ENCODE measurements around the gene CLEC17A. TPM values are rescaled to one million over a fixed set of nuclear protein-coding genes. Genes with fewer than 3 reads are reported as not detected.

CLEC17A gene
- total and polyA plus RNA-seq, 7 donors: 13.7 TPM; not detected in 6

GRCh38 chr19:14542711-14543328 lies 40.1 kb upstream of the CLEC17A start:
- peak overlapping the region in 1 of 4 donors; percentile 25 for H3K27ac ChIP-seq

GRCh38 chr19:14544047-14544446 lies 38.8 kb upstream of the CLEC17A start:
- no peak for DNase-seq
- intact Hi-C loops (cut with DNase I): no loop called here
- Histone ChIP-seq H3K4me3 (no peak overlapping the region), H3K4me1 (peaks cover 0 to 16% (median 8%) of the 10 kb centered on the region in 4 donors), H3K9me3 (no peaks in the 10 kb centered on the region), H3K27ac (no peak overlapping the region), H3K27me3 (no peaks in the 10 kb centered on the region), H3K36me3 (peaks cover 0 to 7% (median 4%) of the 10 kb centered on the region in 4 donors)
- TF ChIP-seq POLR2AphosphoS5 (IDR thresholded peaks at IDR 0.05) (no peak), EP300 (IDR thresholded peaks at IDR 0.05) (no peak), POLR2A (IDR thresholded peaks at IDR 0.05) (no peak), CTCF (IDR thresholded peaks at IDR 0.05) (no peak)
- 91 to 93% methylated on average over 5 of the region's 5 CpGs for WGBS, 2 donors

More at GRCh38 chr19:14542711-14543328, 40.1 kb upstream of the CLEC17A start:
- no peaks in the 10 kb centered on the region for H3K36me3 ChIP-seq
- no peak overlapping the region for H3K4me3 ChIP-seq
- 57 to 59% methylated on average over 7 of the region's 7 CpGs for WGBS, 2 donors
- H3K4me1 ChIP-seq: peaks cover 0 to 16% (median 8%) of the 10 kb centered on the region in 4 donors
- no peaks in the 10 kb centered on the region for H3K27me3 ChIP-seq
- H3K9me3 ChIP-seq: no peaks in the 10 kb centered on the region
- intact Hi-C loops (cut with DNase I): no loop called here
- DNase-seq: no peak
- TF ChIP-seq POLR2A (IDR thresholded peaks at IDR 0.05) (no peak), POLR2AphosphoS5 (IDR thresholded peaks at IDR 0.05) (peak in 1 of 4 donors; percentile 12), CTCF (IDR thresholded peaks at IDR 0.05) (no peak)

GRCh38 chr19:14544977-14545715 lies 37.7 kb upstream of the CLEC17A start:
- Histone ChIP-seq H3K4me1 (peaks cover 0 to 16% (median 8%) of the 10 kb centered on the region in 4 donors), H3K36me3 (peaks cover 0 to 18% (median 4%) of the 10 kb centered on the region in 4 donors), H3K27ac (no peak overlapping the region), H3K9me3 (no peaks in the 10 kb centered on the region), H3K4me3 (no peak overlapping the region), H3K27me3 (no peaks in the 10 kb centered on the region)
- TF ChIP-seq POLR2AphosphoS5 (IDR thresholded peaks at IDR 0.05) (no peak), EP300 (IDR thresholded peaks at IDR 0.05) (no peak), CTCF (IDR thresholded peaks at IDR 0.05) (no peak), POLR2A (IDR thresholded peaks at IDR 0.05) (no peak)
- 72 to 85% methylated on average over 21 of the region's 21 CpGs for WGBS, 2 donors
- DNase-seq: peak; percentile 77
- intact Hi-C loops (cut with DNase I): no loop called here

- H3K36me3 ChIP-seq: peaks cover 0 to 22% (median 4%) of the 10 kb centered on the region in 4 donors
- H3K4me3 ChIP-seq: no peak overlapping the region
- H3K4me1 ChIP-seq: peaks cover 0 to 16% (median 8%) of the 10 kb centered on the region in 4 donors
- H3K27me3 ChIP-seq: no peaks in the 10 kb centered on the region
- TF ChIP-seq POLR2AphosphoS5 (IDR thresholded peaks at IDR 0.05) (no peak), CTCF (IDR thresholded peaks at IDR 0.05) (no peak), POLR2A (IDR thresholded peaks at IDR 0.05) (no peak), EP300 (IDR thresholded peaks at IDR 0.05) (no peak)
- H3K27ac ChIP-seq: no peak overlapping the region
- WGBS, 2 donors: 84 to 91% methylated on average over 9 of the region's 9 CpGs
- H3K9me3 ChIP-seq: no peaks in the 10 kb centered on the region
- DNase-seq: no peak
- intact Hi-C loops (cut with DNase I): no loop called here
These were observed 37.2 kb upstream of the CLEC17A start for GRCh38 chr19:14545716-14546082.
